Activated CD8-positive, alpha-beta memory T cell treated with anti-CD3 and anti-CD28 coated beads for 4 hours (primary cell): ENCODE results near the gene CYP2S1.
"Not testable (repeated sequence)": the region's sequence is repeated elsewhere in the genome, so short reads cannot be mapped to it uniquely, and the experiment has no call there.

Experiments used
- DNase-seq, 2 donors: peaks; one replicate each; pipeline ENCODE4 v3.0.0-alpha.2; 2020; ENCODE audit warnings: low read depth in 2 of 2

The CYP2S1 gene

GRCh38 chr19:41192574-41193429 is at the start of gene CYP2S1:
CYP2S1 (plus strand) TSS chr19:41193219; CDS start chr19:41193265, 46 bp downstream.
- no peak for DNase-seq

- DNase-seq, result peak; percentile 77 to 78
Measured at GRCh38 chr19:41144403-41144802, 48.6 kb upstream of the CYP2S1 start.

- no peak for DNase-seq
Measured at GRCh38 chr19:41149831-41150230, 43.2 kb upstream of the CYP2S1 start.

GRCh38 chr19:41150986-41151385 is 42.0 kb upstream of the CYP2S1 start:
- DNase-seq, result not testable (repeated sequence)

GRCh38 chr19:41154060-41154459 is 39.0 kb upstream of the CYP2S1 start:
- DNase-seq, result no peak

GRCh38 chr19:41156207-41156606 is 36.8 kb upstream of the CYP2S1 start:
- DNase-seq, result no peak

GRCh38 chr19:41159881-41160280 is 33.1 kb upstream of the CYP2S1 start:
- DNase-seq, result no peak

- no peak for DNase-seq
Measured at GRCh38 chr19:41161903-41162302, 31.1 kb upstream of the CYP2S1 start.

- DNase-seq, result no peak
Measured at GRCh38 chr19:41166944-41167804, 25.8 kb upstream of the CYP2S1 start.

- DNase-seq, result no peak
Measured at GRCh38 chr19:41172297-41173164, 20.5 kb upstream of the CYP2S1 start.

GRCh38 chr19:41174297-41174928 is 18.6 kb upstream of the CYP2S1 start:
- DNase-seq, result no peak

GRCh38 chr19:41175801-41176777 is 16.9 kb upstream of the CYP2S1 start:
- no peak for DNase-seq

GRCh38 chr19:41180173-41180572 is 12.8 kb upstream of the CYP2S1 start:
- not testable (repeated sequence) for DNase-seq

GRCh38 chr19:41186971-41187883 is 5.8 kb upstream of the CYP2S1 start:
- no peak for DNase-seq

GRCh38 chr19:41187884-41188279 is 5.1 kb upstream of the CYP2S1 start:
- no peak for DNase-seq

- no peak for DNase-seq
Measured at GRCh38 chr19:41189425-41190065, 3.5 kb upstream of the CYP2S1 start.

- DNase-seq, result no peak
Measured at GRCh38 chr19:41193430-41194156, 574 bp downstream of the CYP2S1 start.

GRCh38 chr19:41194157-41194552 is 1.1 kb downstream of the CYP2S1 start:
- DNase-seq, result no peak
